ENCODE results near the gene IER2.
"Not testable (repeated sequence)": the region's sequence is repeated elsewhere in the genome, so short reads cannot be mapped to it uniquely, and the experiment has no call there.

Gene IER2

DNA sequence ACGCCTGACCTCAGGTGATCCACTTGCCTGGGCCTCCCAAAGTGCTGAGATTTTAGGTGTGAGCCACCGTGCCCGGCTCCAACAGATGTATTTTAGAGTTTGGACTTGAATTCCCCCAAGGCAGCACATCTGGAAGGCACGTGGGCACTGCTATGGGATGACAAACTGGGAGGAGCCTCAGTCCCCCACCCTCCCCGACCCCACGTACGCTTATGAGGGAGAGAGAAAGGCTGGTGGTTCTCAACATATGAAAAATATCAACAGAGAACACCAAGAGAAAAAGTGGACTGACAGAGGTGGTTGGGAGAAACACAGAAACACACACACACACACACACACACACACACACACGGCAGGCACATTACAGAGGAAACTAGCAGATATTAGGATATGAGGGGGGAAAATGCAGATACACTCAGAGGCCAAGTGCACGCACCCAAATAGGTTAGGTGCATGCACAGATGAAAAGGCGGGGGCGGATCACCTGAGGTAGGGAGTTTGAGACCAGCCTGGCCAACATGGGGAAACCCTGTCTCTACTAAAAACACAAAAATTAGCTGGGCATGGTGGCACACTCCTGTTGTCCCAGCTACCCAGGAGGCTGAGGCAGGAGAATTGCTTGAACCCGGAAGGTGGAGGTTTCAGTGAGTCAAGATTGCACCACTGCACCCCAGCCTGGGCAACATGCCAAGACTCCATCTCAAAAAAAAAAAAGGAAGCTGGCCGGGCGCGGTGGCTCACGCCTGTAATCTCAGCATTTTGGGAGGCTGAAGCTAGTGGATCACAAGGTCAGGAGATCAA is 3.2 kb upstream of the IER2 start:
- peak; percentile 74 for DNase-seq

DNA sequence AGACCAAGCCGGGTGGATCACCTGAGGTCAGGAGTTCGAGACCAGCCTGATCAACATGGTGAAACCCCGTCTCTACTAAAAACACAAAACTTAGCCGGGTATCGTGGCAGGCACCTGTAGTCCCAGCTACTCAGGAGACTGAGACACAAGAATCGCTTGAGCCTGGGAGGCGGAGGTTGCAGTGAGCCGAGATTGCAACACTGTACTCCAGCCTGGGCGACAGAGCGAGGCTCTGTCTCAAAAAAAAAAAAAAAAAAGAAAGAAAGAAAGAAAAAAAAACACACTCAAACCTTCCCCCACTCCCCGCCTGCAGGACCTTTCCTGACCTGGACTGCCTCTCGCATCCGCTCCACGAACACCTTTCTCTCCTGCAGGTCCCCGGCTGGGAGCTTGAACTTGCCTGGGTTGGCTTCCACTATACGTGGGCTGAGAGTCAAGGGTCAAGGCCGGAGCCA is 1.0 kb upstream of the IER2 start:
- DNase-seq: not testable (repeated sequence)

DNA sequence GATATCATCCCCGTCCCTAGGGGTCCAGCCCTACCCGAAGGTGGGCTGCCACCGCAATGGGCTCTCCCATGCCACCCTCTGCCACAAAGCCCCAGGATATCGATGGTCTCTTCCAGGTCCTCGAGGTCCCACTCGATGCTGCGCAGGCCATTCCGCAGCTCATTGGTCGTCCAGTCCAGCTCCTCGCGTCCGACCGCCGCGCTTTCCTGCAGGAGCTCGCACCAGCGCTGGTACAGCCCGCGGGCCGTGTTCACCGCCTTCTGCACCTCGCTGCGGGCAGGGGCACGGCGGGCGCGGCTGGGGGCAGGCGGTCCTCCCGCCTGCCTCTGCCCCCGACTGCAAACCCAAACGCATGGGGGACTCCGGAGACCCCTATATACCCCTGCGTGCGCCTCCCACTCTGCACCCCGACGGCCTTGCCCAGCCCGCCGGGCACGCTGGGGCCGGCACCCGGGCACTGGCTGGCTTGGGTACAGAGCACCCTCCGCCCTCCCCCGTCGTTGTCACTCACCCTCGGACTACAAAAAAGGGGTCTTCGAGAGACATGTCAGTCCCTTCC is 504 bp upstream of the IER2 start:
- DNase-seq: peak; percentile 74

- DNase-seq: peak; percentile 50
Measured at GRCh38 chr19:13150931-13151604, 857 bp downstream of the IER2 start.

DNA sequence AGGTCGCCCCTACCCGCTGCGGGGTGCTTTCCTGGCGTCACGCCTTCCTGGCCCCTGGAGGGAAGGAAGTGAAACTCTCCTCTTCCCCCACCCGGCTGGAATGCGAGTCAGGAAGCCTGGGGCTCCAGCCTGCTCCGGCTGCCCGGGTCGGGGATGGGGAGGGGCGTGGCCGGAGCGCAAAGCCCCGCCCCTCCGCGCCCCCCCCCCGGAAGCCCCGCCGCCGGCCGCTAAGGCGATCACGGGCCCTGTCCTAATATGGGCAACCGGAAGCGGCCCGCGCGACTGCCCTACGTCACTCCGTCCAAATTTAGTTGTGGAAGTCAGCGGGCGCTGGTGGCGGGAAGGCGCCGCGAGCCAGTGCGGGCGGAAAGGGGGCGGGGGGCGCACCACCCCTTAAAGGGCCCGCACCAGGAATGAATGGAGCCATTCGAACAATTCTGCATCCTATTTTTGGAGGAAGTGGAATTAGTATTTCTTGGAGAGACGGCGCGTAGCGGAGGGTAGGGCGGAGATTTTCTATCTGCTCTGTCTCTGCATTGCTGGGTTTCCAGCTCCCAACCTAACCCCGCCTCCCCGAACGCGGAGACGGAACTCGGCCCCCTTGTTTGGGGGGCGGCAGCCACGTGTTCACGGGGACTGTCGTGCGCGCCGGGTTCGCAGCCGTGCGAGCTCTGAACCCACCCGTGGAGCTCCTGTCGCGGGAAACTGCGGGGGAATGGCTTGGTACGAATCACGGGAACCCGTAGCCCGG is 1.6 kb downstream of the IER2 start:
- peak; percentile 98 for DNase-seq

DNA sequence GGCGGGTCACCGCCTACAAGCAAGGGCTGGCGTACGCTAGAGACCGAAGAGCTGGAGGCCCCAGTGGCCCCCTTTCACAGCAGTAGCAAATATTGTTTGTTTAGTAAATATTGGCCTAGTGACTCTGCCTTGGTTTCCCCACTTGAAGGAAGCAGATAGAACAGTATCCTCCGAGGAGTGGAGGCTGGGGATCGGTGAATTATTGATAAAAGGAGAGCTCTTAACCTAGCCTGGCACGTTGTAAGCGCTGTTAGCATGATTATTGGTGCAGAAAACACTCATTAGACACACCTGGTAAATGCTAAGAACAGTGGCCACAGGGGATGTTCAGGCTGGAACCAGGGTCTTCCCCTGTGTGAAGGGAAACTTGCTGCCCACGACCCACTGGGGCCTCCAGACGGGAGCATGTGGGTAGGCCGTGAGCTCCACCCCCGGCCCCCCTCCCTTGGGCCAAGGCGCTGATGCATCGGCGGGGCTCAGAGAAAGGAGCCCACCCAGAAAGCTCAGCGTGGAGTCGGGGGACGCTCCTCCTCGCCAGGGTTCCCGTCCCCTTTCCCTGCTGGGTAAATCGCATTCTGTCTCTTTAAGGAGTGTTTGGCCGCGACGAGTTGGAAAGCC is 2.3 kb downstream of the IER2 start:
- no peak for DNase-seq

GRCh38 chr19:13152974-13153568 is 2.9 kb downstream of the IER2 start:
- DNase-seq: peak; percentile 97

DNA sequence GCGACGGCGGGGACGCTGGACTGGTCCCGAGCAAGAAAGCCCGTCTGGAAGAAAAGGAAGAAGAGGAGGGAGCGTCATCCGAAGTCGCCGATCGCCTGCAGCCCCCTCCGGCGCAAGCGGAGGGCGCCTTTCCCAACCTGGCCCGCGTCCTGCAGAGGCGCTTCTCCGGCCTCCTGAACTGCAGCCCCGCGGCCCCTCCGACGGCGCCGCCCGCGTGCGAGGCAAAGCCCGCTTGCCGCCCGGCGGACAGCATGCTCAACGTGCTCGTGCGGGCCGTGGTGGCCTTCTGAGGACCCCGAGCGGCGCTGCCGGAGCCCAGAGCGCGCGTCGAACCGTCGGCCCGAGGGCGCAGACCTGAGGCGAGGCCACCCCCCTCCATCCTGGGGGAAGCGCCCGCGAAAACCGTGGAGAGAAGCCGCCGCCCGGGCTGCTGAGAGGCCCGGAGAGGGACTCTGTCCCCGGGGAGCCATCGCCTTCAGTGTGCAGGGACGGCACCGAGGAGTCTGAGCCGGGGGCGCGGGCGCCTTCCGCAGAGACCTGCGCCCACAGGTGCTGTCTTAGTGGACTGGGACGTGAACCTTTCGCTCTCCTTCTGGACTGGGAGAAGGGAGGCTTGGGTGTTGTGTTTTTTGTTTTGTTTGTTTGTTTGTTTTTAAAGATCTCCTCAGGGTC is 3.5 kb downstream of the IER2 start:
- DNase-seq: peak; percentile 71

GRCh38 chr19:13154241-13154778 is 4.1 kb downstream of the IER2 start:
- peak; percentile 84 for DNase-seq

DNA sequence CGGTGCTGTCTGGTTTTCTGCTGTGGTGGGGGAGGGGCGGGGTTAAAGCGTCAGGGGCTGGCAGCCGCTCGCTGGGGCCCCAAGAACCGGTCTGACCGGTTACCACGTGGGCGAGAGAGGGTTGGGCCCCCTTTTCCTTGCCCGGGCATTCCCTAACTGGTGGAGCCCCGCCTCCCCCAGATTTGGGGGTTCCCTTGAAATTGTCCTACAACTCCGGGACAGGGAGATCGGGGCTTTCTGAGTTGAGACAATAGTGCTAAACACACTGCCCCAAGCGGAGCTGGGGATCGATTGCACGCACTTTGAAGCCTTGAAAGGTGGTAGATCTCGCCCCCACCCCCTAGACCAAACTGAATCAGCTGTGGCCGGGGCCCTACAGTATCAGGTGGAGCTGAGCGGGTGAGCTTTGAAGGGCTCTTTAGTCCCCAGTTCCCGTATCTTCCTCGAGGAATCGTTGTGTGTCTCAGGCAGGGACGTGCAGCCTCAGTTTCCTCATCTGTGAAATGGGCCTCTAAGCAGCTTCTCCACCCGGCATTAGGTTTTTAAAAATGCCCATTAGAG is 4.8 kb downstream of the IER2 start:
- DNase-seq: peak; percentile 82

GRCh38 chr19:13155472-13156359 is 5.5 kb downstream of the IER2 start:
- DNase-seq: peak; percentile 53

- DNase-seq: no peak
Measured at GRCh38 chr19:13159713-13160112, 9.5 kb downstream of the IER2 start.

DNA sequence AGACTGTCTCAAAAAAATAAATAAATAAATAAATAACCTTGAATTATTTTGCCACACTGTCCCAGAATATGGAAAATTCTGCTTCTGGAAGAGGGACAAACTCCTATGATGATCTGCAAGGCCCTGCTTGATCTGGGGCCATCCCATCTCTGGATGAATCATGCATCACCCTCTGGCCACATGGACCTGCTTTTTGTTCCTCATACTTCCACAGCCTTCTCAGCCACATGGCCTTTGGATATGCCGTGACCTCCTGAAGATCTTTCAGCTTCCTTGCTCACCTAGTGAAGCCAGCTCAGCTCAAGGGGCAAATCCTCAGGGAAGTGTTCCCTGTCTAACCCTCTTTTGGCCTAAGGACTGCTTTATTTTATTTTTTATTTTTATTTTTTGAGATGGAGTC is 10.3 kb downstream of the IER2 start:
- no peak for DNase-seq

DNA sequence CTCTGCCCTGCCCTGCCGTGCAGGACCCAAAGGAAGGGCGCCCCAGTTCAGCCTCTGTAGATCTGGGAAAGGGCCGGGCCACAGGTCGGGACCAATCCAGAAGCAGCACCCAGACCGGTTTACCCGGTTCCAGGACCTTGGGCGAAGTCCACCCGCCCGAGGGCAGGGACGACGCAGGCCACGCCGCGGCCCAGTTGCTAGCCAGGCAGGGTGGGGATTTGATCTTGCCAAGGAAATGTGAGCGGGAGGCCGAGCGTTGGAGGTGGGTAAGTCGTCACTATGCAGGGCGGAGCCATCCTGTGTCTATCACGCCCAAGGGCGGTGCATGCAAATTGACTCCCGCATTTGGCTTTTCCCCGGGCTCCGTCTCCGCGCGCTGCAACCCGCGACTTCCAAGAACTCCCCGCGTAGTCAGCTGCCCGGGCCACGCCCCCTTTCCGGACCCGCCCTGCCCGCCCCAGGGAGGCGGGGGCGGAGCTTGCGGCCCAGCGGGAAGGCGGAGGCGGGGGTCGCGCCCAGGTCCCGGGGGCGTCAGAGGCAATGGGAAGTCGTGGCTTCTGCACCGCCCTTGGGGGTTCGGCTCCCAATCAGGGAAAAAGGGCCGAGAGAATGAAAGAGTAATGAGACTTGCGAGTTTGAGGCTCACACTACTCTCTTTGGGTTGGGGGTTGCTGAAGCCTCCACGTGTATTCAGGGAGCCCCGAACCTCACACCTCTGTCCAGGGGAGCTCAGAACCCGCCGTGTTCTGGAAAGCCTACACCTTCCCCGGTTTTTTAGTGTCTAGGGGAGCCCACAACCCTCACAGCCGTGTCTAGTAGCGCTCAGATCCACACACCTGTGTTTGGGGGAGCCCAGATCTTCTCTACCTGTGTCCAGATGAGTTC is 12.8 kb downstream of the IER2 start:
- peak; percentile 99 for DNase-seq

DNA sequence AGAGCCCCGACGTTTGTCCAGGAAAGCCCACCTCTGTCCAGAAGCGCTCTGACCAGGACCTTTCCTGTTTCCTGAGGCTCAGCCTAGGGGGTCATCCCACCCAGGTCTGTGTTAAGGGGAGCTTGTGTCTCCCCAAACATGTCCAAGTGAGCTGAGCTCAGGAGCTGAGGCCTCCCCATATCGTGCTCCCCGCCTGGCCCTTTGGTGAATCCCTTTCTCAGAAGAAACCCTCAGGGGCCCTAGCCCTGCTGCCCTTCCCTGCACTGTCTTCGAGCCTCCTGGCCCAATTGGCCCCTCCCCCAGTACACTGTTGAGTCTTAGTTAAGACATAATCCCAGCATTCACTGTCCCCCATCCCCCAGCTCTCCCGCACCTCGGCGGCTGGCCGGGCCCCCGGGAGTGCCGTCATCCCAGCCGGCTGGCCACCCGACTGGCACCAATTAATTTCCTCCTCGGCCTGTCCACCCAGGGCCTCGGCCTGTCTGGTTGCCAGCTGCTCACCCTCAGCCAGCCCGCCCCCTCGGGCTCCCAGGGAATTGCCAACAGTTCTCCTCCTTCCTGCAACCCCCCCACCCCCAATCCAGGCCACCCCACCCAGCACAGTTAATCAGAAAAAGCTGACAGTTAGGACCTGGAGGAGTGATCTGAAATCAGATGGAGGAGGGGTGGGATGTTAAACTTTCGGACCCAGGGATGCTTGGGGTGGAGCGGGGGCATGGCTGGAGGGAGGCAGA is 13.6 kb downstream of the IER2 start:
- DNase-seq: peak; percentile 79

GRCh38 chr19:13164343-13165161 is 14.3 kb downstream of the IER2 start:
- peak; percentile 64 for DNase-seq

Data from hematopoietic multipotent progenitor cell treated with erythropoietin and hydrocortisone succinate and interleukin-3 and kit ligand, for 6 days (in vitro differentiated cells).